ENCODE data around the gene FFAR3. TPM values are rescaled to one million over a fixed set of nuclear protein-coding genes. Genes with fewer than 3 reads are reported as not detected.
"Not testable (repeated sequence)": the region's sequence is repeated elsewhere in the genome, so short reads cannot be mapped to it uniquely, and the experiment has no call there.

The FFAR3 gene
- total RNA-seq, 1 donor from 2014 or later, result not detected

DNA sequence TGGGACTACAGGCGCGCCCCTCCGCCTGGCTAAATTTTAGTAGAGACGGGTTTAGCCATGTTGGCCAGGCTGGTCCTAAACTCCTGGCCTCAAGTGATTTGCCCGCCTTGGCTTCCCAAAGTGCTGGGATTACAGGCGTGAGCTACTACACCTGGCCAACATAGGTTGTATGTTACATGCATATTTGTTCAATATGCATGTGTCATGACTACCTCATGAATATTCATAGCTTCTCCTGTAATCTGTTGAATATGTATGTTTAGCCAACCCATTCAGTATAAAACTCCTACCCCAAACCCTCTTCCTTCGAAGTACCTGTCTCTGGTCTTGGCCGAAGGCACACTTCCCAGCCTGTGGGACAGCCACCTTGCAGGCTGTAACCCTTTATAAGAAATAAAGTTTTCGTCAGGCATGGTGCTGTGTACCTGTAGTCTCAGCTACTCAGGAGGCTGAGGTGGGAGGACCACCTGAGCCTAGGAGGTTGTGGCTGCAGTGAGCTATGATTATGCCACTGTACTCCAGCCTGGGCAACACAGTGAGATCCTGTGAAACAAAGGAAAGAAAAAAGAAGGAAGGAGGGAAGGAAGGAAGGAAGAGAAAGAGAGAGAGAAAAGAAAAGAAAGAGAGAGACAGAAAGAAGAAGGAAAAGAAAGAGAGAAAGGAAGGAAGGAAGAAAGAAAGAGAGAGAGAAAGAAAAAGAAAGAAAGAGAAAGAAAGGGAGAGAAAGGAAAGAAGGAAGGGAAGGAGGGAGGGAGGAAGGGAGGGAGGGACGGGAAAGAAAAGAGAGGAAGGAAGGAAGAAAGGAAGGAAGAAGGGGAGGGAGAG is 41.9 kb downstream of the FFAR3 start:
- DNase-seq (ENCODE audit: low read depth in 2 of 2), result no peak

DNA sequence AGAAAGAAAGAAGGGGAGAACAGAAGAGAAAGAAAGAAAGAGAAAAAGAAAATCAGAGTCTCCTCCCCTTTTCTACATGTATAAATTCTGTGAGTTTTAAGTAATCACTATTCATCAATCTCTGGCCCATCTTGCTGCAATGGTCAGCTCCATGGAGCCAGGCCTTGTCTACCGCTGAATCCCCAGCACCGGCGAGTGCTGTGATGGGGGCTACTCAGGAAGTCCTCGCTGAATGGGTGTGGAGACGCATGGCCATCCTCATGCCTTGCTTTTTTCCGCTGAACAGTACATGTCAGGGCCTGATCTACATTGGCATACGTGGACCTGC is 42.5 kb downstream of the FFAR3 start:
- DNase-seq (ENCODE audit: low read depth in 2 of 2), result no peak

DNA sequence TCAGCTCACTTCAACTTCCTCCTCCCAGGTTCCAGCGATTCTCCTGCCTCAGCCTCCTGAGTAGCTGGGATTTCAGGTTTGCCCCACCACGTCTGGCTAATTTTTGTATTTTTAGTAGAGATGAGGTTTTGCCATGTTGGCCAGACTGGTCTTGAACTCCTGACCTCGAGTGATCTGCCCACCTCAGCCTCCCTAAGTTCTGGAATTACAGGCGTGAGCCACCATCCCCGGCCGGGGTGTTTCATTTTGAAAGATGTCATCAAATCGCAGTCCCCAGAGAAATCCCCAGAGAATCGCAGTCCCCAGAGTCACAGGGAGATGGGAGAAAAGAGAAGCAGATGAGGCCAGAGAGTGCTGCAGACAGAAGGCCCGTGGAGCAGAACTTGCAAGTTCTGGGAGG is 43.2 kb downstream of the FFAR3 start:
- DNase-seq (ENCODE audit: low read depth in 2 of 2), result not testable (repeated sequence)

- DNase-seq (ENCODE audit: low read depth in 2 of 2), result no peak
Measured at GRCh38 chr19:35403116-35403760, 45.0 kb downstream of the FFAR3 start.

DNA sequence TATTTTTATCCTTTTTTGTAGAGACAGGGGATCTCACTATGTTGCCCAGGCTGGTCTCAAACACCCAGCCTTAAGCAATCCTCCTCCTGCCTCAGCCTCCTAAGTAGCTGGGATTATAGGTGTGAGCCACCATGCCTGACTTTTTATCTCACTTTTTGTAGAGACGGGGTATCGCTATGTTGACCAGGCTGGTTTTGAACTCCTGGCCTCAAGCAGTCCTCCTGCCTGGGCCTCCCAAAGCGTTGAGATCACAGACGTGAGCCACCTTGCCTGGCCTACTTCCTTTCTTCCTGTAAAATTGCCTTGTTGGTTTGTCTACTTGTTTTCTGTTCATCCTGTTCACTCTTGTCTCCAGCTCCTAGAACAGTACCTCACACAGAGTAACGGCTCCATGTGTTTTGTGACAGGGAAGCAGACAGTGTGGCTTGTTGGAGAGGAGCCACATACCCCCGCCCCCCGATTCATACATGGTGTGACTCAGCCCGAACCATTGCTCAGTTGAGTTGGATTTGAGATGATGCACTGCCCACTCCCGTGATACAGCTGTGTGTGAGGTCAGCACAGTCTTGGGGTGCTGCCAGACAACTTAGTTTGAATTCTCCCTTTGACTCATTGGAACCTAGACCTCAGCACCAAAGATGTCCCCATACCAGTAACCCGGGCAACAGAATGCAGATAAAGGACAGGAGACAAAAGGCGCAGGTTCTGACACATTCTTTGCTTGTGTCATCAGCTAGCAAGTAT is 46.8 kb downstream of the FFAR3 start:
- DNase-seq (ENCODE audit: low read depth in 2 of 2), result no peak

DNA sequence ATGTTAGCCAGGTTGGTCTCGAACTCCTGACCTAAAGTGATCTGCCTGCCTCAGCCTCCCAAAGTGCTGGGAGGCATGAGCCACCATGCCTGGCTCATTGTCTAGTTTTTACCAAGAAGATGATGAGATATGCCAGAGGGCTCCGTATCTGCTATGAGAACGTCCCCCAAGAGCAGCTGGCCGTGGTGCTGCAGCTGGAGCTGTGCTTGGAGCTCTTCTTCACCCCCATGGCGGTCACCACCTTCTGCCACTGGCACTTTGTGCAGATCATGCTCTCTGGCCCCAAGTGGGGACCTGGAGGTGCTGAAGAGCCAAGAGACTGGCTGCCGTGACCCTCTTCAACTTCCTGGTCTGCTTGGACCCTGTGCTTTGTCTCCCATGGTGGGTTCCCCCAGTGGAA is 49.4 kb downstream of the FFAR3 start:
- no peak for DNase-seq (ENCODE audit: low read depth in 2 of 2)

DNA sequence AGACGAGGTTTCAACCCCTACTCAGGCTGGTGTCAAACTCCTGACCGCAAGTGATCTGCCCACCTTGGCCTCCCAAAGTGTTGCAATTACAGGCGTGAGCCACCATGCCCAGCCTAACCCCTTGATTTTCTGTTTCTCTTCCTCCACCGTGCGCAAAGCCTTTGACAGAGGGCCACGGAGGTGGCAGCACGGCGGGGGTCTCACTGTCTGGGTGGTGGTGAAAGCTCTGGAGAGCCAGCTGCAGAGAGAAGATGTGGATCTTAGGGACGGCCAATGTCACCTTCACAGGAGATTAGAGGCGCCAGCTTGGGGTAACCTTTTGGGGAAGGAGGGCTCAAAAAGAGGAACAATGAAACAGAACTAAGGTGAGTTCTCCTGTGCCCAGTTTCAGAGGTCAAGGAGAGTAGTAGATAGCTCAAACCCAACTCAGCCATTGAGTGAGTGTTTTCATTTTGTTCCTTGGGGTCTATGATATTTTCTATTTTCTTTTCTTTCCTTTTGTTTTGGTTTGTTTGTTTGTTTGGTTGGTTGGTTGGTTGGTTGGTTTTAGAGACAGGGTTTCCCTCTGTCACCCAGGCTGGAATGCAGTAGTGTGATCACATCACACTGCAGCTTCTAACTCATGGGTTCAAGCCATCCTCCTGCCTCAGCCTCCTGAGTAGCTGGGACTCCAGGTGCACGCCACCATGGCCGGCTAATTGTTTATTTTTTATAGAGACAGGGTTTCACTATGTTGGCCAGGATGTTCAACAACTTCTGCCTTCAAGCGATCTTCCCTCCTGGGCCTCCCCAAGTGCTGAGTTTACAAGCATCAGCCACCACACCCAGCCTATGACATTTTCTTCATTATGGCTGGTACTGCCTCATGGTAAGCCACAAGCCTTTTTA is 50.3 kb downstream of the FFAR3 start:
- no peak for DNase-seq (ENCODE audit: low read depth in 2 of 2)

GRCh38 chr19:35409191-35409590 is 50.9 kb downstream of the FFAR3 start:
- DNase-seq (ENCODE audit: low read depth in 2 of 2), result no peak

Other genes starting within 250 kb of the FFAR3 start
- gene FXYD3, start 242.6 kb upstream of the FFAR3 start, total RNA-seq, result not detected in 2 replicates
- gene LGI4, start 223.4 kb upstream of the FFAR3 start, total RNA-seq, result not detected in 2 replicates
- gene FXYD1, start 219.6 kb upstream of the FFAR3 start, total RNA-seq, result not detected in 2 replicates
- not detected in 2 replicates for gene FXYD7, start 215.2 kb upstream of the FFAR3 start, total RNA-seq
- gene FXYD5, start 203.7 kb upstream of the FFAR3 start, total RNA-seq, result 17.1 and 22.4 TPM in 2 replicates
- gene FAM187B, start 129.7 kb upstream of the FFAR3 start, total RNA-seq, result not detected in 2 replicates
- gene LSR, start 109.5 kb upstream of the FFAR3 start, total RNA-seq, result 0.25 and 0.26 TPM in 2 replicates
- 32.6 and 51.1 TPM in 2 replicates for gene USF2, start 89.5 kb upstream of the FFAR3 start, total RNA-seq
- under 0.01 and 0.26 TPM in 2 replicates for gene HAMP, start 75.9 kb upstream of the FFAR3 start, total RNA-seq
- gene MAG, start 66.3 kb upstream of the FFAR3 start, total RNA-seq, result 0.63 TPM in 1 of 2 replicates, not detected in the other
- 0.13 and 0.38 TPM in 2 replicates for gene CD22, start 29.3 kb upstream of the FFAR3 start, total RNA-seq
- gene FFAR1, start 10.6 kb upstream of the FFAR3 start, total RNA-seq, result not detected in 2 replicates
- gene GPR42, start 12.6 kb downstream of the FFAR3 start, total RNA-seq, result not detected in 2 replicates
- not detected in 2 replicates for gene FFAR2, start 89.8 kb downstream of the FFAR3 start, total RNA-seq
- not detected in 2 replicates for gene KRTDAP, start 132.0 kb downstream of the FFAR3 start, total RNA-seq
- not detected in 2 replicates for gene DMKN, start 155.2 kb downstream of the FFAR3 start, total RNA-seq
- gene SBSN, start 169.9 kb downstream of the FFAR3 start, total RNA-seq, result not detected in 2 replicates
- gene GAPDHS, start 175.0 kb downstream of the FFAR3 start, total RNA-seq, result not detected in 2 replicates
- 52.1 and 70.3 TPM in 2 replicates for gene TMEM147, start 187.2 kb downstream of the FFAR3 start, total RNA-seq
- gene ATP4A, start 205.2 kb downstream of the FFAR3 start, total RNA-seq, result not detected in 2 replicates
- not detected in 2 replicates for gene PMIS2, start 227.7 kb downstream of the FFAR3 start, total RNA-seq

Measured in dermis microvascular lymphatic vessel endothelial cell (primary cell).